ENCODE measurements around the gene DBF4B.
A peak's percentile ranks its signal among the peaks of the same experiment; 100 is the strongest.
"Not testable (repeated sequence)": the region's sequence is repeated elsewhere in the genome, so short reads cannot be mapped to it uniquely, and the experiment has no call there.

Gene DBF4B

GRCh38 chr17:44708401-44709263 lies at the start of gene DBF4B:
TSS of gene DBF4B (plus strand) at chr17:44708665. CDS start at chr17:44708821, 156 bp downstream.
- DNase-seq = peak; percentile 80

- DNase-seq = no peak
Observed at GRCh38 chr17:44661835-44662234, 46.6 kb upstream of the DBF4B start.

GRCh38 chr17:44663095-44663494 lies 45.4 kb upstream of the DBF4B start:
- DNase-seq = no peak

- no peak for DNase-seq
Observed at GRCh38 chr17:44664867-44665266, 43.6 kb upstream of the DBF4B start.

GRCh38 chr17:44666006-44666405 lies 42.5 kb upstream of the DBF4B start:
- no peak for DNase-seq

GRCh38 chr17:44672479-44673093 lies 35.9 kb upstream of the DBF4B start:
- DNase-seq = no peak

GRCh38 chr17:44673893-44674292 lies 34.6 kb upstream of the DBF4B start:
- no peak for DNase-seq

- no peak for DNase-seq
Observed at GRCh38 chr17:44677136-44677535, 31.3 kb upstream of the DBF4B start.

GRCh38 chr17:44683303-44683702 lies 25.2 kb upstream of the DBF4B start:
- not testable (repeated sequence) for DNase-seq

- no peak for DNase-seq
Observed at GRCh38 chr17:44687756-44688155, 20.7 kb upstream of the DBF4B start.

- DNase-seq = no peak
Observed at GRCh38 chr17:44688200-44688599, 20.3 kb upstream of the DBF4B start.

- no peak for DNase-seq
Observed at GRCh38 chr17:44688675-44689476, 19.6 kb upstream of the DBF4B start.

GRCh38 chr17:44689477-44690217 lies 18.8 kb upstream of the DBF4B start, which contains the start of gene CCDC43:
TSS of gene CCDC43 (minus strand) at chr17:44689776. CDS start at chr17:44689753, 23 bp downstream.
- DNase-seq = peak; percentile 64

GRCh38 chr17:44690746-44691306 lies 17.6 kb upstream of the DBF4B start:
- DNase-seq = not testable (repeated sequence)

GRCh38 chr17:44693609-44694008 lies 14.9 kb upstream of the DBF4B start:
- no peak for DNase-seq

GRCh38 chr17:44700288-44700687 lies 8.2 kb upstream of the DBF4B start:
- not testable (repeated sequence) for DNase-seq

- DNase-seq = no peak
Observed at GRCh38 chr17:44707755-44708400, 587 bp upstream of the DBF4B start.

- no peak for DNase-seq
Observed at GRCh38 chr17:44719444-44719843, 11.0 kb downstream of the DBF4B start.

- no peak for DNase-seq
Observed at GRCh38 chr17:44722254-44722653, 13.8 kb downstream of the DBF4B start.

GRCh38 chr17:44726121-44726520 lies 17.7 kb downstream of the DBF4B start:
- not testable (repeated sequence) for DNase-seq

- peak; percentile 42 for DNase-seq
Observed at GRCh38 chr17:44733753-44734152, 25.3 kb downstream of the DBF4B start.

GRCh38 chr17:44734272-44734671 lies 25.8 kb downstream of the DBF4B start:
- DNase-seq = no peak

All from DMS 273 treated with DMSO at 0.1 percent for 48 hours (cell line).